ENCODE data around the gene ZCRB1.
A peak's percentile ranks its signal among the peaks of the same experiment; 100 is the strongest.
"Not testable (repeated sequence)": the region's sequence is repeated elsewhere in the genome, so short reads cannot be mapped to it uniquely, and the experiment has no call there.

ZCRB1 gene

DNA sequence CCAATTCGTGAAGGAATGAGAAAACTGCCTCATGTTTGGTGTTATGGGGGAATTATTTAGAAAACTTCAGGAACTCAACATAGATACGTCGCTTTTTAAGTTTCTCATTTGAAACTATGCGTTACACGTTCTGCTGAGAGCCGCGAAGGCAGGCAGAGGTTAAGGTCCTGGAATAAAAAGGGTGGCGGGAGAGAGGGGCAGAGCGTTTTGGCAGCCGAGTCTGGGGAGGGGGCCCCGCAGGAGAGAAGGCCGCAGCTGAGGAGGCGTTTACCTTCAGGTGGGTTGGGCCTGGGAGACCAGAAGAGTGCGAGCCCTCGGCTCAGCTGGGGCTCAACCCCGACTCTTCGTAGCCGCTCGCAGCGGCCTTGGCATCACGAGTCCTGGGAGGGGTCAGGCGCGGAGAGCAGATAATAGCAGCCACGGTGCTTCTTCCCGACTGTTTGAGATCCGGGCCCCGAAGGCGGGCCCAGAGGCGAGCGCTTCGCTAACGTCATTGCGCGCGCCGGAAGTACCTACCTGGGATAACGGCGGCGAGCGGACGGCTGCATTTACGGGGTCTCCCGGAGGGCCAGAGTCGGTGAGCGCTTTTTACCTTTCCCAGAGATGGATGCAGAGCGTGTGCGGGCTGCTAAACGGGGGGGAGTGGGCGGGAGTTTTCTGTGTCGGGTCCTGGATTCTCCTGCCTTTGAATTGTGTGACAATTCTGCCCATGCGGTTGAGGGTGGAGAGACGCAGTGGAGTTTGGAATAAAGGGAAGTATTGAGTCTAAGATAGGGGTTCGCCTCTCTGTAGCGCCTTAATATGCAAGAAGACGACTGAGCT is at the start of gene ZCRB1, which contains the start of gene PPHLN1:
TSS of gene ZCRB1 (minus strand) at position 442 of the 822 bp plus-strand sequence. CDS start 1,992 bp downstream, outside the sequence.
TSS of gene PPHLN1 (plus strand) at position 515 of the 822 bp plus-strand sequence. CDS start 9,736 bp downstream, outside the sequence.
- peak; percentile 56 to 75 (median 66) for DNase-seq

DNA sequence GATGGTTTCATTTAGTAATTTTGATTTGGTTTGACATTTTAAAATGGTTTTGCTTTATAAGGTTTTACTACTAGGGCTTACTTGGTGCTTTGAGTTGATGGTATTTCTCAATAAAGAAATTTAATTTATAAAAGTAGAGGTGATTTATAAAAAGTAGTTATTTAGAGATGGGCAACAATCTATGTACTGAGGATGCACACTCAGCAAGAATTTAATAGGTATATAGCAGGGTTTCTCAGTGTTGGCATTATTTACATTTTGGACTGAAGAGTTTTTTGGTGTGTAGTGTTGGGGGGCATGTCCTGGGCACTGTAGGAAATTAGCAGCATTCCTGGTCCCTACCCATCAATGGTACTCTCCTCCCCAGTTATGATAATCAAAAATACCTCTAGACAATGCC is 47.8 kb upstream of the ZCRB1 start:
- DNase-seq = no peak

DNA sequence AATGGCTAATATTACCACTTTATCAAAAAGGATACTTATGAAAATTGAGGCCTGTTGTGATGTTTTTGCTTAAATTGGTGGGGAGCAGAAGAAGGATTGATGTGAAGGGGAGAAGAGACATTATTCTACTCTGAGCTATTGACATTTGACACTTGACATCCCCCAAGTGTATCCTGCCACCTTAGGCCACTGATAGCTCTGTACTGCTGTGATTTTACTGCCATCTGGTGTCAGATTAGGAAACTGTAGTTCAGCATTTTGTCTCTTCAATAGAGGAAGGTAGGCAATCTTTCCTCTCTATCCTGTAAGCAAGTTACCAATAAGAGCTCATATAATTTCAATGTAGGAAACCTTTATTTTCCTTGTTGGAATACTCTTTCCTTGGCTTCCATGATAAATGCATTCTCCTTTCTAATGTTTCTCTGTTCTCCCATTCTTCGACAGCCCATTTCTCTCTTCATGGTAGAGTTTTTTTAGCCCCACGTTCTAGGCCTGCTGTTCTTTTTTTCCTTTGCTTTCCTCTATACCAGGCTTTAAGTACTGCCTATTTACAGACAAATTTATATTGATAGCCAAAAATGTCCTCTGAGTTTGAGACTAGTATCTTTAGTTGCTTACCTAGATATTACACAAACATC is 46.4 kb upstream of the ZCRB1 start:
- peak in 3 of 6 experiments; percentile 24 to 52 (median 44) for DNase-seq

DNA sequence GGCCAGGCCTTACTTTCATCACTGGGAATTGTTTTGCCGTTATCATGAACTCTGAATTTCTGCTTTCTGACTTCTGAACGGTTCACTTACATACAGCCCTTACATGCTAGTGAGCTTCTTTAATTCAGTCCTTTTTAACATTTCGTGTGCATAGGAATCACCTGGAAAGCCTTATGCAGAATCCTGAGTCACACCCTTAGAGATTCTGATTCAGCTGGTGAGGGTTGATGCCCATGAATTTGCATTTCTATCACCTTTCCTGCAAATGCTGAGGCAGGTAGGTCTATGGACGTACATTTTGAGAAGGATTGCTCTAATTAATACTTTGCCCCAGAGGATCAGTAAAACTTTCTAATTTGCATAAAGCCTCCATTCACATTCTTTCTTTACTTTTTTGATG is 44.1 kb upstream of the ZCRB1 start:
- no peak for DNase-seq

DNA sequence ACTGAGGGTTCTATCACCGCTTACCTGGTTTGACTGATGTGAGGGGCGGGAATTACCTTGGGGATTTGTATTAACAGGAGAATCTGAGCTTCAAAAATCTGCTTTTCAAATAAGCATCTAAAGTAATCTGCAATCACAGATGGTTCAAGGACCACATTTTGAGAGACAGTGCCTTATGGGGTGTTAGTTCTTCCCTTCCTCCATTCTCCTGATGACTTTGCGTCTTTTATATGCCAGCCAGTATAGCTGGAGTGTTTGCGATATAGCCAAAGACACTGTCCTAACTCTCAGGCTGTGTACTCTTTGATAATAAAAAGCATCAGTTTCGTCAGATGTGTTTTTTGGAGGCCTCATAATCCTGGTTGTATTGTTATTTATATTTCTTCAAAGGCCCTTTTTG is 39.6 kb upstream of the ZCRB1 start:
- DNase-seq = no peak

GRCh38 chr12:42364692-42365091 is 38.8 kb upstream of the ZCRB1 start:
- no peak for DNase-seq

GRCh38 chr12:42362647-42363260 is 36.9 kb upstream of the ZCRB1 start:
- DNase-seq = no peak

- no peak for DNase-seq
These were observed 36.2 kb upstream of the ZCRB1 start for GRCh38 chr12:42361909-42362646.

DNA sequence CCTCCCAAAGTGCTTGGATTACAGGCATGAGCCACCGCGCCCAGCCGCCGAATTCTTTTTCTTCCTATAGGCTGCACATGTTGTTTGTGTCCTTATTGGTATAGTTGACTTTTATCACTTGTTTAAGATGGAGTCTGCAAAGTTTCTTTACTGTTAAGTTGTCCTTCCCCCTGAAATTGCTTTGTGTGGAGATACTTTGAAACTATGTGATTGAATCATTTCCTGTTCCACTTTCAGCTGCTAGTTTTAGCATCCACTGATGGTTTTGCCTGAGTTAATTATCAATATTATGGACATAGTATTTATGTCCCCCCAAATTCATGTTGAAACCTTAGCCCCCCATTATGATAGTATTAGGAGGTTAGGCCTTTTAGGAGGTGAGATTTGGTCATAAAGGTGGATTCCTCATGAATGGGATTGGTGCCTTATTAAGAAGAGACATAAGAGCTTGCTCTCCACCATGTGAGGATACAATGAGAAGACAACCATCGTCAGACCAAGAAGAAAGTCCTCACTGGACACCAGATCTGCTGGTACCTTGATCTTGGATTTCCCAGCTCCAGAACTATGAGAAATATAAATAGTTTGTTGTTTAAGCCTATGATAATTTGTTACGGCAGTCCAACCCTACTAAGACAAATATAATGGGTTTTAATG is 35.0 kb upstream of the ZCRB1 start:
- no peak for DNase-seq

DNA sequence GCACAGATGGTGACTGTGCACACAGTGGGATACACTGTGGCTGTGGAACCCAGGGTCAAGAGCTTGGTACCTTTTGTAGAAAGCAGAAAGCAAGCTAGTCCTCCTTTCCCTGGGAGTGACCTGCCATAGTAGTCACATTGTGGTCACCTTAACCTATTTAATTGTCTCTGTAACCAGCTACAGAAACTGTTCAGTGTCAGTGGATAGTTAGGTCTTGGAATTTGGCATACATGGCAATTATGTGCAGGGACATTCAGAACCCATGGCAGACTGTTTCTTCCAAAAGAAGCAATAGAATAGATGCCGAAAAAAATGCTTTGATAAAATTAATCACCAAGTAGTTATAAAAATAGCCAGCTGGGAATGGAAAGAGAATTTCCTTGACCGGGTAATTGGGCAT is 30.4 kb upstream of the ZCRB1 start:
- DNase-seq = no peak

DNA sequence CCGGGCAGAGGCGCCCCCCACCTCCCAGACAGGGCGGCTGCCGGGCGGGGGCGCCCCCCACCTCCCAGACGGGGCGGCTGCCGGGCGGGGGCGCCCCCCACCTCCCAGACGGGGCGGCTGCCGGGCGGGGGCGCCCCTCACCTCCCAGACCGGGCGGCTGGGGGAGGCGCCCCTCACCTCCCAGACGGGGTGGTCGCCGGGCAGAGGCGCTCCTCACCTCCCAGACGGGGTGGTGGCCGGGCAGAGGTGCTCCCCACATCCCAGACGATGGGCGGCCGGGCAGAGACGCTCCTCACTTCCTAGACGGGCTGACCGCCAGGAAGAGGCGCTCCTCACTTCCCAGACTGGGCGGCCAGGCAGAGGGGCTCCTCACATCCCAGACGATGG is 24.1 kb upstream of the ZCRB1 start:
- not testable (repeated sequence) for DNase-seq

DNA sequence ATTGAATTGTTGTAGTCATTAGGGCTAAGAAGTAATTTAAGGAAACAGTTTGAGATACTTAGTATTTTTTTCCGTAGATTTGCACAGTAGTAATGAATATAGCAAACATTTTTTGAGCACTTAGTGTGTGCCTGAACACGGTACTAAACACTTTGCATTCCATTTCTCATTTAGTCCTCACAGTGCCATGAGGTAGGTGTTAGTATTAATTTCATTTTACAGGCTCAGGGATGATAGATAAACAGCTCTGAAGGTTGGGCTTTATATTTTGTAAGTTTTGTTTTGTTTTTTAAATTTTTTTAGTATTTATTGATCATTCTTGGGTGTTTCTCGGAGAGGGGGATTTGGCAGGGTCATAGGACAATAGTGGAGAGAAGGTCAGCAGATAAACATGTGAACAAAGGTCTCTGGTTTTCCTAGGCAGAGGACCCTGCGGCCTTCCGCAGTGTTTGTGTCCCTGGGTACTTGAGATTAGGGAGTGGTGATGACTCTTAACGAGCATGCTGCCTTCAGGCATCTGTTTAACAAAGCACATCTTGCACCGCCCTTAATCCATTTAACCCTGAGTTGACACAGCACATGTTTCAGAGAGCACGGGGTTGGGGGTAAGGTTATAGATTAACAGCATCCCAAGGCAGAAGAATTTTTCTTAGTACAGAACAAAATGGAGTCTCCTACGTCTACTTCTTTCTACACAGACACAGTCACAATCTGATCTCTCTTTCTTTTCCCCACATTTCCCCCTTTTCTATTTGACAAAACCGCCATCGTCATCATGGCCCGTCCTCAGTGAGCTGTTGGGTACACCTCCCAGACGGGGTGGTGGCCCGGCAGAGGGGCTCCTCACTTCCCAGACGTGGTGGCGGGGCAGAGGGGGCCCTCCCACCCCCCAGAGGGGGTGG is 23.5 kb upstream of the ZCRB1 start:
- not testable (repeated sequence) for DNase-seq

- no peak for DNase-seq
These were observed 20.6 kb upstream of the ZCRB1 start for GRCh38 chr12:42346403-42347002.

- no peak for DNase-seq
These were observed 17.8 kb upstream of the ZCRB1 start for GRCh38 chr12:42343721-42344120.

DNA sequence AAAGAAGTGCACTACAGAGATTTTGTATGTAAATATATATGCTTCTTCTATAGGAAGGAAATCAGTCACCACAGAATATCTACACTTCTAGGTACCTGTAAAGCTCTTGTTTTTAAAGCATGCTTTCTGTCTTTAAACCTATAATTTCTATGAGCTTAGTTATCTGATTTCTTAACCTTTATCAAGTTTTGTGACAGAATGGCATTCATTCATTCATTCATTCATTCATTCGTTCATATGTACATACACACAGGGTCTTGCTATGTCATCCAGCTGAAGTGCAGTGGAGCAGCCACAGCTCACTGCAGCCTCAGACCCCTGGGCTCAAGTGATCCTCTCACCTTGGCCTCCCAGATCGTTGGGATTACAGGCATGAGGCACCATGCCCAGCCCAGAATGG is 16.1 kb upstream of the ZCRB1 start:
- no peak for DNase-seq

DNA sequence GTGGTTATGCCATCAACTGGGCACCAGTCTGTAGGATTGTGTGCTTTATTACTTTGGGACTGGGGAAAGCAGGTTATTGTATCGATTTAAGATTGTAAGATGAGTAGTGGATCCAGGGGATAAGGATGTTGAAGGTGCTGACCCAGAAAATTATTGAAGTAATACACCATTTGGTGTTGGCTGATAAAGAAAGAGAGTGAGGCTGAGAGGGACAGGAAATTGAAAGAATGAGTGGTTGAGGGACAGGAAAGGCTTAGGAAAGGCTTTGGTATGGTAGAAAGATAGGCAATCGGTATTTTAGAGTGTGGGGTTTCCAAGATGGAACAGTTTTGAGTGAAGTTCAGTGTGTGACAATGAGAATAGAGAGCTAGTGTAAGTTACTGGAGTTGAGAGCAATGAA is 12.4 kb upstream of the ZCRB1 start:
- DNase-seq = no peak

DNA sequence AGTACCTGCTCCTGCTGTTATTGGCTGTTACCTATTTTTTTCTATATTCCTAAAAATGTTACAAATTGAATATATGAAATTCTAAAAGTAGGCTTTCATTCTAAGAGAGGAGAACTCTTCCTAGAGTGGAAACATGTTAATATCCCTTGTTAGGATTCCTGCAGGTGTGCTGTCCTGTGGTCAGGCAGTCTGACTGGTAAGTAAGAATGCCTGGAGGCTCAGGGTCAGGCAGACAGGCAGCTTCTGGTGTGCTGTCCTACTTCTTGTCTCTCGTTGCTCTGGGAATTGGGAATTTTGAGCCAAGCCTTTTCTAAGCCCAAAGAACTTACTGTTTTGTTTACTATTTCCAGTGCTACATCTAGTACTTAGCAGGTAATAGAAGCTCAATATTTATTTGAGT is 10.4 kb upstream of the ZCRB1 start:
- no peak for DNase-seq

GRCh38 chr12:42332301-42333285 is 6.7 kb upstream of the ZCRB1 start:
- DNase-seq = peak in 4 of 6 experiments; percentile 1 to 49 (median 29)

GRCh38 chr12:42330097-42330496 is 4.2 kb upstream of the ZCRB1 start:
- not testable (repeated sequence) for DNase-seq

GRCh38 chr12:42327227-42327590 is 1.3 kb upstream of the ZCRB1 start:
- DNase-seq = no peak

Measured in stimulated activated naive CD4-positive, alpha-beta T cell (primary cell).